ENCODE measurements around the gene SPTAN1.
"Not testable (repeated sequence)": the region's sequence is repeated elsewhere in the genome, so short reads cannot be mapped to it uniquely, and the experiment has no call there.

Gene SPTAN1

GRCh38 chr9:128553728-128554127 is 1.3 kb downstream of the SPTAN1 start:
- DNase-seq = no peak

- no peak for DNase-seq
Measured at GRCh38 chr9:128554155-128554862, 1.9 kb downstream of the SPTAN1 start.

DNA sequence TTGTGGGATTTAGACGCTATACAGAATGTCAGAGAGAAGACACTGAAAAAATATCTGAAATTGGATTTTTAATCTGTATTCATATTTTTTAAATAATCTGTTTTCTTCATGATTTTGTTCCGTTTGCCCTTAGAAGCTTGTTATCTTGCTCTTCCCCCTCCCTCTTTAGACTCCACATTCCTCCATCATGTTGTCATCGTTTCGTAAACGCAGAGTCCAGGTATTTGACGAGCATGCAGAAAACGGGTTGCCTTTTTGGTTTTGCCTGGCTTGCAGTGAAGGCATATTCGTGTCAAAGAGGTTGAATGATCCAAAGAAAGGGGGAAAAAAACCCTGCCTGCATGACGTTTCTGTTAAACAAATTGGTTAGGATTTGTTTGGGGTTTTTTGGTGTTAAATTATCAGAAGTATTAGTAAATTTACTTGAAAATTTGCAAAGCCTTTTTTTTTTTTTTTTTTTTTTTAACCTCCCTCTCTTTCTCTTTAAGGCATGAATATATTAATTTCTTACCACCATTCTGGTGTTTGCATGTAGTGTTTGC is 2.9 kb downstream of the SPTAN1 start:
- no peak for DNase-seq

GRCh38 chr9:128556276-128556675 is 3.9 kb downstream of the SPTAN1 start:
- no peak for DNase-seq

GRCh38 chr9:128556926-128557634 is 4.7 kb downstream of the SPTAN1 start:
- no peak for DNase-seq

GRCh38 chr9:128558431-128559310 is 6.3 kb downstream of the SPTAN1 start:
- no peak for DNase-seq

- DNase-seq = no peak
Measured at GRCh38 chr9:128565578-128565977, 13.2 kb downstream of the SPTAN1 start.

GRCh38 chr9:128568470-128569078 is 16.2 kb downstream of the SPTAN1 start:
- DNase-seq = no peak

DNA sequence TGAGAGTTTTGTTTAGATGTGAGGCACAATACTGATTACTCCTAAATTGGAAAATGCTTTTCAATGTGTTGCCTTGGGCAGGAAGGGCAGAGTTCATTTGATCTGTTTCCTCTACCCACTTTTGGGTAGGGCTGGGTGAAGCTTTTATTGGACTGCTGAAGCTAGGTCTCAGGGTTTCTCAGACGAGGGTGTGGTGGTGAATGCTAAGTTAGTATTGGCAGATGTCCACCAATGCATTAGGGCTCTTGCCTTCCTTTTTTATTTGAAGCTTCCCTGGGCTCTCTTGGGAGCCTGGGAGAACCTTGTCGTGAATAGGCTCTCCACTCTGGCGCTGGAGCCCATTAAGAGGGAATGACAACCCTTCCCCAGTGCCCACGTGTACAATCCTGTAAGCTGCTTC is 23.1 kb downstream of the SPTAN1 start:
- no peak for DNase-seq

GRCh38 chr9:128575916-128576315 is 23.5 kb downstream of the SPTAN1 start:
- no peak for DNase-seq

DNA sequence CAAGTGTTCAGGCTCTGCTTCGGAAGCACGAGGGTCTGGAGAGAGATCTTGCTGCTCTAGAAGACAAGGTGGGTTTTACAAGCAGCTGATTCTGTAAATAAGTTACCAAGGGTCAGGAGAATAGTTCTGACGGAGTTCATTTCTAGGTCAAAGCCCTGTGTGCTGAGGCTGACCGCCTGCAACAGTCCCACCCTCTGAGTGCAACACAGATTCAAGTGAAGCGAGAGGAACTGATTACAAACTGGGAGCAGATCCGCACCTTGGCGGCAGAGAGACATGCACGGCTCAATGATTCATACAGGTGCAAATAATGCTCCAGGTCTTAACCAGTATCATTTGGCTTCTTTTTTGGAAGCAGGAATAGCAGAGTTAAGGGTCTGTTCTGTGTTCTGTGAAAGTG is 24.8 kb downstream of the SPTAN1 start:
- no peak for DNase-seq

DNA sequence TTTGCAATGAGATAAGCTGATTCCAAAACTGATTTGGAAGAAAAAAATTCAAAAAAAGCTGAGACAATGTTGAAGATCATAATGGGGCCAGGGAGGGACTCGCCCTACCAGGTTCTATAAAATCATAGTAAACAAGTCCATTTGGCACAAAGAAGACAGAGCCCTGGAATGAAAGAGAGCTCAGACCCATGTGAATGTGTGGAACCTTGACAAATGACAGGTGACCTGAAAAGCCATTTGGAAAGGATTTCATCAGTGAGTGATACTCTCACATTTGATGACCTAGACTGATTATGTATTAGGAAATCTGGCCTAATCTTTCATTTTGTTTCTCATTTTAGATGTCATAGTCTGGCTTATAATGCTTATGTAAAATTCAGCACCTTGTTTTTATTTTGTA is 26.8 kb downstream of the SPTAN1 start:
- DNase-seq = no peak

DNA sequence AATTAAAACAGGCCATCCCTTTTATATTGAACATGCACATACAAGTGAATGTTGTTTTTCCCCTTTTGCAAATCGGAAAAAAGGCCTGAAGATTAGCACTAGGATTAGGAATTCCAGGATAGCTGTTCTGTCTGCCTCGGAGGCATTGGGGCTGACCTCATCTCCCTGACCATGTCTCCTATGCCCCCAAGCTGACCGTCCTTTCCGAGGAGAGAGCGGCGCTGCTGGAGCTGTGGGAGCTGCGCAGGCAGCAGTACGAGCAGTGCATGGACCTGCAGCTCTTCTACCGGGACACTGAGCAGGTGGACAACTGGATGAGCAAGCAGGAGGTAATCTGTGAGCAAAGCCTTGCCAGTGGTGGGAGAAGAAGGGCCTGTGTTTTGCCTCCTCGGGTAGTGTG is 28.3 kb downstream of the SPTAN1 start:
- DNase-seq = no peak

DNA sequence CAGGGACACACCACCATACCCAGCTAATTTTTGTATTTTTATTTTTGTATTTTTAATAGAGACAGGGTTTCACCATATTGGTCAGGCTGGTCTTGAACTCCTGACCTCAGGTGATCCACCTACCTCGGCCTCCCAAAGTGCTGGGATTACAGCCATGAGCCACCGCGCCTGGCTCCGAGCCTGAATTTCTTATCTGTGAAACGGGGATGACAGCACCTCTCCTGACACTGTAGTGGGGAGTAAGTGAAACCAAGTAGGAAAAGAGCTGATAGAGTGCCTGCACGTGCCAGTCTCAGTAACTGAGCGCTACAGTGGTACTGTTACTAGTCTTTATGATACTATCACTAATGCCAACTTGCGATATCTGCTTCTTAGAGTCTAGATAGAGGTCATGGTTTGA is 32.8 kb downstream of the SPTAN1 start:
- not testable (repeated sequence) for DNase-seq

- not testable (repeated sequence) for DNase-seq
Measured at GRCh38 chr9:128586934-128587333, 34.5 kb downstream of the SPTAN1 start.

GRCh38 chr9:128587453-128587852 is 35.1 kb downstream of the SPTAN1 start:
- no peak for DNase-seq

DNA sequence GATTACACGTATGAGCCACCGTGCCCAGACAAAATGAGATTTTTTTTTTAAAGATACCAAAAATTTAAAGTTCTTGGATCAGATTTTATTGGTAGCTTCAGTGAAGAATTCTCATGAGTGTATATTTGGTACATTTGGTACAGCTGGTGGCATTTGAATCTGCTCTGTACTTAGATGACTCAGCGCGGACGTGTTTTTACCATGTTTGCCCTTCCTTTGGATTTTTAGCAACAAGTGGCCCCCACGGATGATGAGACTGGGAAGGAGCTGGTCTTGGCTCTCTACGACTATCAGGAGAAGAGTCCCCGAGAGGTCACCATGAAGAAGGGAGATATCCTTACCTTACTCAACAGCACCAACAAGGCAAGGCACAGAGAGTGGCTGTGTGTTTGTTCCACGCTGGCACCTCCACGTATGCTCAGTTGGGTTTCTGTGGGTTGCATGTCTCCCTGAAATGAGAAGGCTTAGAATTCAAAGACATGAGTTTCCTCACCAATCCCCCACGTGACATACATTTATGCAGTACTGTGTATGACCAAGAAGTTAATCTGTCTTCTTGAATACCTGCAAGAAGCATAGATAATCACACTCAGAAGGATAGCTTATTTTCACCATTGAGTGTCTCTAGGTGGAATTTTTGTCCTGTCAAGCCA is 36.3 kb downstream of the SPTAN1 start:
- DNase-seq = no peak

- no peak for DNase-seq
Measured at GRCh38 chr9:128593039-128593438, 40.7 kb downstream of the SPTAN1 start.

- no peak for DNase-seq
Measured at GRCh38 chr9:128593856-128594255, 41.5 kb downstream of the SPTAN1 start.

DNA sequence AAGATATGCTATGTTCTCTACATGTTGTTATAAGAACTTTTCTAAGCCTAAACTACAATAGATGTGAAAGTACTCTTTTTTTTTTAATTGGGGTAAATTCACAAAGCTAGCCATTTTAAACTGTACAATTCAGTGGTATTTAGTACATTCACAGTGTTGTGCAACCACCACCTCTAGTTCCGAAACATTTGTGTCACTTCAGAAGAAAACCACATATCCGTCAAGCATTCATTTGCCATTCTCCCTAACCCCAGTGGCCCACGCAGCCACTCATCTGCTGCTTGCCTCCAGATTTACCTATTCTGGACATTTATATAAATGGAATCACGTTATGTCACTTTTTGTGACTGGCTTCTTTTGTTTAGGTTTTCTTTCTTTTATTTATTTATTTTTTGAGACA is 43.1 kb downstream of the SPTAN1 start:
- no peak for DNase-seq

DNA sequence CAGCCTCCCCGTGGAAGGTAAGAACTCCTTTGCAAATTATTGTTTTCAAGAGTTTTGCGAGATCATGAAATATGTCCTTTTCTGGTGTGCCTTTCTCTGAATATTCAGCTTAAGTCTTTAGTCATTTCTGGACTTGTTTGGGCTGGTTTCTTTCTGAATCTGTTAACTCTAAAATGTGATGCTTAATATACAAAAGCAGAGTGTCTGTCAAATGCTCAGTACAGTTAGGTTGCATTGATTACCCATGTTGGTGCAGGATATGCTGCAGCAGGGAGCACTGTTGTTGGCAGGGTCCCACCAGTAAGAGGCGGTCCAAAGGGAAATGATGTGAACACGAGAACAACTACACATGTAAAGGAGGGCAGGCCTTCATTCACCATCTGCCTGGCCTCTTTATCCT is 47.7 kb downstream of the SPTAN1 start:
- no peak for DNase-seq

DNA sequence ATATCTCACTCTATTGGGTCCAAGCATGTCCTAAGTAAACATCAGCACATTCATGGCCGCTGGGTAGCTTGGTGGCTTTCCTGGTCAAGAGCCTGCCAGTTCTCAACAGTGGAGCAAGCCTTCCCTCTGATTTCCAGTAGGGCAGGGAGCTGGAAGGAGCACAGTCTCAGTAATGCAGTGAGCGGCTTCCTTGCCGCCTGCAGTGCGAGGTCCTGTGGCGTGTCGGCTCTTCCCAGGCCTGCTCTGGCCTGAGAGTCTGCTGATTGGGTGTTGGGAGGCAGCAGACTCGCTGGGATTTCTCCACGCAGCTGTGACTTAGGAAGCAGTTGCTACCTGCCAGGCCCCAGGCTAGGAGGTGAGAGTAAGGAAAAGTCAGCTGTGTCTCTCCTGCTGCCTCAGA is 51.3 kb downstream of the SPTAN1 start:
- DNase-seq = no peak

All from activated CD4-positive, CD25-positive, alpha-beta regulatory T cell treated with anti-CD3 and anti-CD28 coated beads, Interleukin-2, amount 50 U/mL, for 72 hours (primary cell).